H1 (cell line): ENCODE measurements around the gene EME2. TPM values are rescaled to one million over a fixed set of nuclear protein-coding genes. Genes with fewer than 3 reads are reported as not detected.

Experiments
- CHD7 ChIP-seq: fragments of 300-600 bp; sonication (generic); IDR thresholded peaks from 2 replicates; pipeline ENCODE4 v1.7.1; 2012; ENCODE audit warnings: low read length, moderate library complexity, mild to moderate bottlenecking, inconsistent platforms; ENCODE audit not compliant: insufficient replicate concordance
- SRF ChIP-seq: IDR thresholded peaks from 2 replicates; pipeline ENCODE4 v1.6.1; 2011; ENCODE audit warnings: mild to moderate bottlenecking, low read depth, low read length, moderate library complexity
- SUZ12 ChIP-seq: fragments of 200-600 bp; sonication (generic); IDR thresholded peaks from 2 replicates; pipeline ENCODE4 v1.6.1; 2012; ENCODE audit warnings: mild to moderate bottlenecking, inconsistent platforms, low read length, moderate library complexity, mixed read lengths
- polyA plus RNA-seq, 7 experiments: library from polyadenylated mRNA; depleted of rRNA in 3 of 7; stranded (reverse) in 5 of 7; unstranded in 2 of 7; fragments of >200 nt in 5 of 7; fragments of 200-250 nt in 2 of 7; gene quantifications; 1 replicate in 5 of 7; 2 replicates in 1 of 7; 4 replicates in 1 of 7; pipeline versions ENCODE4 v1.2.1 to v1.2.3, GENCODE V29; 2011 to 2013; ENCODE audit warnings: missing spikeins in 2 of 7, mixed read lengths in 2 of 7
- total RNA-seq: library from RNA; stranded (reverse); fragmentation: NEBNext Ultra II Directional; extraction: Animal tissue kit (Norgen Biotek cat#: 25700); gene quantifications from 2 replicates; pipeline ENCODE4 v1.2.1, GENCODE V29; 2021

Gene EME2
- total and polyA plus RNA-seq, 2 of the 8 experiments (the other 6 are each of a cell fraction or from before 2014, with no cell fraction given): 13.1 to 19.7 TPM

DNA sequence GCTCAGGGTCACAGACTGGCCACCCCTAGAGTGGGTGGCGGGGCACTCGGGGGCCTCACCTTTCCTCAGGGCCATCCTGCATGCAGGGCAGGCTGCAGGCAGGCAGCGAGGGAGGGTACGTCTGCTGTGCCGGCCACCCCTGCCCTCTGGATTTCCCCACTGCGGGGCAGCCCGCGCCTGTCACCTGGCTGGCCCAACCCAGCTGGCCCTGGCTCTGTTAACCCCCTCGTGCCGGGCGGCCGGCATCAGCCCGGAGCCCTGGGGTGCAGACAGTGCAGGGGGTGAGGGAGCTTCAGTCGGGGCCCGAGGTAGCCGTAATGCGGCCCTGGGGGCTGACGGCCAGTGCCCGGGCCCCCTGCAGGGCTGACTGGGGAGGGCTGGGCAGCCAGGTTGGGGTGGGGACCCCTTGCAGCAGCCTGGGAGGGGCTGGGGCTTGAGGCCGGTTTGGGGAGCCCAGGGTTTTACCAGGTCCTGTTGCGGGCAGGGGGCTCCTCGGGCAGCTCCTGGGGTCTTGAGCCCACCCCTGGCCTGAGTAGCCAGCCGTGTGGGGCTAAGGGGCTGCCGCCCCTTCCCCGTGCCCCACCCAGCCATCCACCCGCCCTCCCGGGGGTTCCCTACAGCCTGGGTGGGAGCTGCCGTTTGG is 21.1 kb downstream of the EME2 start, which contains the start of gene IGFALS (continued):
- TF ChIP-seq CHD7 (no peak), SUZ12 (no peak), SRF (no peak)
